ENCODE measurements around the gene TSPAN17. TPM values are rescaled to one million over a fixed set of nuclear protein-coding genes. Genes with fewer than 3 reads are reported as not detected.
A peak's percentile ranks its signal among the peaks of the same experiment; 100 is the strongest.

Gene TSPAN17
- total and polyA plus RNA-seq, 9 of the 15 experiments (the other 6 are each of a cell fraction or from before 2014, with no cell fraction given), result 0.73 to 58.3 (median 34.5) TPM

DNA sequence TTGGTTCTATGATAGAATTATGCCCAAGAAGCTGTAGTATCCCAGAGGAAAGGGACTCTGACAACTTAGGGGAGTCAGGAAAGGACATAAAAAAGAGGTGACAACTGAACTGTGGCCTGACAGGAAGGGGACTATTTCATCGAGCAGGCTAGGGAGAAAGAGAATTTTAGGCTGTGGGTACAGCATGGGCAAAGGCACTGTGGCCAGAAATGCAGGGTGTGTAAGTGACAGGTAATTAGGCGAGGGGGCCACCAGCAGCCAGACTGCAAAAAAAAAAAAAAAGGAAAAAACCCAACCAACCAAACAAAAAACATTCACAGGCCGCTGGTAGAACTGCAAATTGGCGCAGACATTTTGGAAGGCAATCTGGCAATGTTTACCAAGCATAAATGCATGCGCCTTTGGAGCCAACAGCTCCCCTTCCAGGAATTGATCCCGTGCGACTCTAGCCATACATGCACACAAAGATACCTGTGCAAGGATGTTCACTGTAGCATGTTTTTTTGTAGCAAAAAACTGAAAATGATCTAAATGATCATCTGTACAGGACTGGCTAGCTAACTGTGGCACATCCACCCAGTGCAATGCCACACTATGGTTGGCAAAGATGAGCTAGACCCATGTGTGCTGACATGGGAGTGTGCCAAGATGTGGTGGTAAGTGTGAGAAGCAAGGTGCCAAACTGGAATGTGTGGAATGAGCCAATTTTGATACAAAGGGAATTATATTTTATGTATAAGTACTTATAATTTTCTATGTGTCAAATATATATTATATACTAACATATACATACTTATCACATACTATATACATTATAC lies 15.7 kb upstream of the TSPAN17 start:
- Histone ChIP-seq H3K9me1 (ENCODE audit: control insufficient read depth, insufficient read depth, low read length) (no peaks in the 10 kb centered on the region), H2AFZ (ENCODE audit: low read depth, low read length) (no peak overlapping the region), H3K79me2 (ENCODE audit: control insufficient read depth, insufficient read depth, low read length) (no peaks in the 10 kb centered on the region), H4K20me1 (replicated peaks; ENCODE audit: control insufficient read depth, insufficient read depth, low read length) (peaks cover 7% of the 10 kb centered on the region; the same call in 1 of the 2 replicates), H3K4me2 (ENCODE audit: insufficient read depth, low read length) (no peak overlapping the region), H3K4me1 (replicated peaks in 1 of 2; ENCODE audit: control insufficient read depth in 2 of 2, insufficient read depth in 2 of 2, low read length in 2 of 2) (peaks cover 0 to 21% of the 10 kb centered on the region in 2 experiments; a peak in 2 of 5 replicates), H3K9ac (ENCODE audit: insufficient read depth in 1 of 2, low read depth in 2 of 2, low read length in 2 of 2) (no peak overlapping the region; a peak in 1 of 4 replicates), H3K9me3 (replicated peaks; ENCODE audit: control insufficient read depth, insufficient read depth, low read depth, low read length) (no peaks in the 10 kb centered on the region), H3K27me3 (ENCODE audit: control insufficient read depth in 2 of 2, insufficient read depth in 2 of 2, low read length in 2 of 2) (peaks cover 41 to 81% of the 10 kb centered on the region in 2 experiments), H3K36me3 (ENCODE audit: control insufficient read depth, insufficient read depth, low read length) (no peaks in the 10 kb centered on the region), H3K4me3 (no peak overlapping the region), H3K27ac (ENCODE audit: extremely low read depth, low read depth, low read length) (no peak overlapping the region)
- no peak for DNase-seq (ENCODE audit: extremely low read depth in 1 of 4, low spot score in 3 of 4)
- intact Hi-C loops (cut with micrococcal nuclease), result no loop called here
- no peak for TF ChIP-seq ETS1 (conservative IDR thresholded peaks at IDR 0.05; ENCODE audit: control insufficient read depth, low read depth, low read length)
- TF ChIP-seq RB1 (IDR thresholded peaks at IDR 0.05; ENCODE audit: low read depth), result no peak
- no peak for TF ChIP-seq U2AF1 (optimal IDR thresholded peaks at IDR 0.05; ENCODE audit: low read depth, low read length)
- no peak for TF ChIP-seq RUNX1 (IDR thresholded peaks at IDR 0.05; ENCODE audit: low read depth)
- peak; percentile 27; the same call in 1 of the 2 replicates for TF ChIP-seq ZKSCAN1 (IDR thresholded peaks at IDR 0.05; ENCODE audit: low read depth, low read length)
- CTCF ChIA-PET (ENCODE audit: low intra/inter-chr PET ratio), result no interaction called here
- FAIRE-seq, result no peak
- WGBS (ENCODE audit: insufficient coverage, low coverage, missing lambda C conversion rate), result 4% methylated on average over 7 of the region's 7 CpGs
- POLR2A ChIA-PET, result no interaction called here
- ATAC-seq, result no peak
- in situ Hi-C loops (cut with MboI), result no loop called here
- no TSS peak for BruUV-seq (replicated peaks)
